Kidney tubule cell (primary cell): Measurements from ENCODE around the gene MELK.

Experiments
- DNase-seq: peaks from one replicate; pipeline ENCODE4 v3.0.0-alpha.2; 2018; ENCODE audit warnings: low spot score

MELK gene

DNA sequence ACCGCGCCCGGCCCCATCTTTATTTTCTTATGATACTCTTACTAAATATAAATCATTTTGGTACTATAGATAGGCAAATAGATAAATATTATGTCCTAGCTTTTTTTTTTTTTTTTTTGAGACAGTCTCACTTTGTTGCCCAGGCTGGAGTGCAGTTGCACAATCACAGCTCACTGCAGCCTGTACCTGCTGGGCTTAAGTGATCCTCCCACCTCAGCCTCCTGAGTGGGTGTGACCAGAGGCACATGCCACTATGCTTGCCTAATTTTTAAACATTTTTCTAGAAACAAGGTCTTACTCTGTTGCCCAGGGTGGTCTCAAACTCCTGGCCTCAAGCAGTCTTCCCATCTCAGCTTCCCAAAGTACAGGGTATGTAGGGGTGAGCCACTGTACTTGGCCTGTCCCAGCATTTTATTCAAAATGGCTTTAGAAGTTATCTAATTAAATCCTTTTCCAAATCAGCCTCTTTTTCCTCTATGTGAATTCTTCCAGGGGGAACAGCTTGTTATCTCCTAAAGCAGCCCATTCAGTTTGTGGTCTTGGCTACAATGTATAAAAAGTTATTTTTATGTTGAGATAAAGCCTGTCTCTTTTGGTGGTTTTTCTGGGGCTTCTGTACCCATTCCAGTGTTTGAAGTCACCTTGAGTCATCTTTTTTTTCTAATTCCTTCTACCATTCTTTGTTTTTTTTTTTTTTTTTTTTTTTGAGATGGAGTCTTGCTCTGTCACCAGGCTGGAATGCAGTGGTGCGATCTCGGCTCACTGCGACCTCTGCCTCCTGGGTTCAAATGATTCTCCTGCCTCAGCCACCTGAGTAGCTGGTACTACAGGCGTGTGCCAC, 12.1 kb downstream of the MELK start:
- DNase-seq, result peak; percentile 80

DNA sequence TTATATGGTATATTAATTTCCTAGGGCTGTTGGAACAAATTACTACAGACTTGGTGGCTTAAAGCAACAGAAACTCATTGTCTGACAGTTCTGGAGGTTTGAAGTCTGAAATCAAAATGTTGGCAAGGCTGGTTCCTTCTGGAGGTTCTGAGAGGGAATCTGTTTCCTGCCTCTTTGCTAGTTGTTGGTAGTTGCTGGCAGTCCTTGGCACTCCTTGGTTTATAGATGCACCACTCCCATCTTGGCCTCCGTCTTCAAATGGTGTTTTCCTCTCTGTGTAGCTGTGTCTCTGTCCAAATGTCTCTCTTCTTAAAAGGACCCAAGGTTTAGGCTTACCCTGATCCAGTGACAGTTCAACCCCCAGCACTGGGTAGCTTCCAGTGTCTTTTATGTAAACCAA, 17.5 kb downstream of the MELK start:
- no peak for DNase-seq

DNA sequence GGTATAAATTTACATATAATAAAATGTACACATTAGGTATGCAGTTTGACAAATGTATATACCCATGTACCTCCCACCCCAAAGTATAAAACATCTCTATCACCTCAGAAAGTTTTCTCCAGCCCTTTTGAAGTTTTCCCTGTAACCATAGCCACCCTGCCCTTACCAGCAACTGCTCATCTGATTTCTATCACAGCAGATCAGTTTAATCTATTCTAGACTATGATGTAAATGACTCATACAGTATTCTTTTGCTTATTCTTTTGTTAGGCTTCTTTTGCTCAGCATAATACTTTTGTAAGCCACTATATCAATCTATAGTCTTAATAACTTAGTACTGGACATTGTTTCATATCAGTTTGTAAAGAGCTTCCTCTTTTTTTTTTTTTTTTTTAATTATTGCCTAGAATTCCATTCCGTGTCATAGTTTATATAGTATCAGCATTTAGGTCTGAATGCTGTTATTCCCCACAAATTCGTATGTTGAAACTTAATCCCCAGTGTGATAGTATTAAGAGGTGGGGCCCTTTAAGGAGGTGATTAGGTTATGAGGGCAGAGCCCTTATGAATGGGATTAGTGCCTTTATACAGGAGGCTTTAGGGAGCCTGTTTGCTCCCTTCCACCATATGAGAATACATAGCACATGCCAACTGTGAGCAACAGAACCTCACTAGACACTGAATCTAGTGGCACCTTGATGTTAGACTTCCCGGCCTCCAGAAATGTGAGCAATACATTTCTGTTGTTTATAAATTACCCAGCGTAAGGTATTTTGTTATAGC, 20.3 kb downstream of the MELK start:
- DNase-seq, result no peak

DNA sequence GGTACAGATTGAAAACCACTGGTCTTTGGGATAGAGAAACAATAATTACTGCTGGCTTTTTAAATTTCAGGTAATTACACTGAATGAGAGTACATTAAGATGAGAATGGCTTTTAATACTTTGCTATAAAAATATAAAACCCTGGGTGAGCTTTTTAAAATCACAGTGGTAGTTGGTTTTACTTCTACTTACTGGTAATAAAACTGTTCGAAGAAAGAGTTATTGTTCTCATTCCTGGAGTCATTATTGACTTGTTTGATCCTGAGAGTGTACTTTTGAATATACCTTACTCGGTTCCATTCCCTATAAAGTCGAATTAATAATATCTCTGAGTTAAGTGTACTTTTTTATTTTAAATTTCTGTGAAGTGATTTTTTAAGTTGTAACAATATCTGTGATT, 21.5 kb downstream of the MELK start:
- no peak for DNase-seq

DNA sequence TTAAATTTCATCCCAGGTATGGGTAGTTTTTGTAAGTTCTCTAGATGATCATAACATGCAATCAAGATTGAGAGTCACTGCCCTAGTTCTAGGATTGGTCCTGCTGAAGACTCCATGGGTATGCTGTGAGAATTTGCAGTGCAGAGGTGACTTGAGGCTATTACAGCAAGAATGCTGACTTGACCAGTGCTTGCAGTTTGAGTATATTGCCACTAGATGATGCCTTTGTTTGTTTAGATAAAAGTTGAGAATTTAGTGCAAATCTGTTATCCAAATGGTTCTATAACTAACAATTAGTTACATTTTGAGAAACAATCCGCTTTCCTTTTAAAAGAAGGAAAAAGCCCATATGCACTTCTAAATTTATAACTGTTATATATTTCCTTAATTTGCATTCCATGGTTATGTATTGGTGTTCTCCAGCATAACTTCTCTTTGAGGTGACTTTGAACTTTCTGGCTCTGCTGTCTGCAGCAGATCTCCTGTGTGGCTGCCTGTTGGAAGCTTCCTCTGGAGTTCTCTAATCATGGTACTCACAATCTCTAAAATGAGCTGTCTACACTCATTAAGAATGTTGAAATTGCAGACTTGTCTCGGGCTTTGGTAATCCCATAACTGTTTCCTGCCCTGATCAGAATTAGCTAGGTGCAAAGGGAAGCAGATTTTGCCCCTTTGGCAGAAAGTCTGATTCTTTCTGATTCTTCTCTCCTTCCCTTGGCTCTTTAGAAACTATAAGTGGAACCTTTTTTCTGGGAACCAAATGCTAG, 24.9 kb downstream of the MELK start:
- peak; percentile 55 for DNase-seq

DNA sequence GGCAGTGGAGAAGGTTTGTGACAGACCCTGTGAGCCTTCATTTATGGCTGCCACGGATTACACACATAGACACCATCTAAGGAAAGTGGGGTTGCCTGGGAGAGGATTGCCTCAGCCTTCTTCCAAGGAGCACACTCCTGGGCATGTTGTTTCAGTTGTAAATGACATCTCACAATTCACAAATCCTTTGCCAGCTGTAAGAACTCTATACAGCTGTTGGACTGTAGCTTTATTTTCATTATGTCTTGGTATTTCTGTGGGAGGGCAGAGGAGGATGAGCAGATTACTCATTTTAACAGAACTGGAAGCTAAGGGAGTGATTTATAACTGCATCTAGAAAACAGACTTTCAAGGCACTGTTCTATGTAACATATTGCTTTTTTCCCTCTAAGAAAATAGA, 25.6 kb downstream of the MELK start:
- DNase-seq, result no peak

DNA sequence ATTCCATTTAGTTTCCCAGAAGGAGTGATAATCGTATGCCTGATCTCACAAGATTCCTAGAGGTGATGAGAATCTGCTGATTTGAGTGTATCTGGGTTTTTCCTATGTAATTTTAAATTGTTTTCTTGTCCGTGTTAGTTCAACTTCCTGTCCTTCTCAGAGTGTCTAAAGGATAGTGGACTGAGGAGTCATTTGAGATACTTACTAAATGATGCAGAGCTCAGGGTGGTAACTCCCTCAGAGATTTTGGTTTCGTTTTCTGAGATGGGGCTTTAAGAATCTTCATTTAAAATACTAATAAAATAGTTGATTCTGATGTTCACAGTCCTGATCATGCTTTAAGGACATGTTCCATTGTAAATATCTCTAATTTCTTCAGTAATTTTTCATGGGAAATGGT, 30.3 kb downstream of the MELK start:
- peak; percentile 37 for DNase-seq

DNA sequence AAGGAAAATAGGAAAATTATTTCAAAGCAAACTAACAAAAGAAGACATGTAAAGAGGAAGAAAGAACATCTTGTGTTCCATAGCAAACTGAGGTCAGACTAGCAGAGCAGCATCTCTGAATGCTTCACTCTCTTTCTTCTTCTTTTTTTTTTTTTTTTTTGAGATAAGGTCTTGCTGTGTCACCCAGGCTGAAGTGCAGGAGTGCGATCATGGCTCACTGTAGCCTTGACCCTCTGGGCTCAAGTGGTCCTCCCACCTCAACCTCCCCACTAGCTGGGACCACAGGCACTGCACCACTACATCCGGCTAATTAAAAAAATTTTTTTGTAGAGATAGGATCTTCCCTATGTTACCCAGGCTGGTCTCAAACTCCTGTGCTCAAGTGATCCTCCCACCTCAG, 36.6 kb downstream of the MELK start:
- DNase-seq, result no peak

DNA sequence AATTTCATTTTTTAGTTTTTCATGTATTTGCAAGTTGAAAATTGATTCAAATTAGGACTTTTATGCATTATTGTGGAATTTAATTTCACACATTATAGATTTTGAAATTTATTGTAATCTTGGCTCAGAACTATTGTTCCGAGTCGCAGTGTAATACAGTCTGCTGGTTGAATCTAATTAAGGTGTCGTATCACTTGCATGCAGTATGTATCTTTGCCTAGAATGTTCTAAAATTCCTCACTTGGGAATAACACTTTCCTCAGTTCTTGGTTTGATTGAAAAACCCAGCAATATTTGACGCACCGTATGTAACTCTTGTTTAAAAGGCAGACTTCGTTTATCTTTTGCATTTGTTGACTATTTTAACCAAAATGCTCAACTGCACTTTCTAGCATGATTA, 49.4 kb downstream of the MELK start:
- no peak for DNase-seq

DNA sequence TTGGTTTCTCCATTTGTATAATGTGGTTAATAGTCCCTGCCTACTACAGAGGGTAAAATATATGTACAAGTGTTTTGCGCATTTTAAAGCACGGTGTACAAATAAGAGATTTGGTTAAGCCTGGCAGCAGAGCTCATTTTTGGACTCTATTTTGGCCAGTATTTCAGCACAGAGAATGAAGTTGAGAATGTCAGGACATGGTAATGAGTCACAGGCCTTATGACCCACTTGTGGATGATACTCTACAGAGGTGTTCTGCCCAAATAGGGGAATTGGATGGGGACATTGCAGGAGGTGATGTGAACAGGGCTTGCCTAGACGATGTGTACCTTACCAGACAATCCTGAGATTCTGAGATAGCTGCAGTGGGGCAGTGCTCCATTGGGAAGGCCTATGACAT, 50.6 kb downstream of the MELK start:
- peak; percentile 49 for DNase-seq

DNA sequence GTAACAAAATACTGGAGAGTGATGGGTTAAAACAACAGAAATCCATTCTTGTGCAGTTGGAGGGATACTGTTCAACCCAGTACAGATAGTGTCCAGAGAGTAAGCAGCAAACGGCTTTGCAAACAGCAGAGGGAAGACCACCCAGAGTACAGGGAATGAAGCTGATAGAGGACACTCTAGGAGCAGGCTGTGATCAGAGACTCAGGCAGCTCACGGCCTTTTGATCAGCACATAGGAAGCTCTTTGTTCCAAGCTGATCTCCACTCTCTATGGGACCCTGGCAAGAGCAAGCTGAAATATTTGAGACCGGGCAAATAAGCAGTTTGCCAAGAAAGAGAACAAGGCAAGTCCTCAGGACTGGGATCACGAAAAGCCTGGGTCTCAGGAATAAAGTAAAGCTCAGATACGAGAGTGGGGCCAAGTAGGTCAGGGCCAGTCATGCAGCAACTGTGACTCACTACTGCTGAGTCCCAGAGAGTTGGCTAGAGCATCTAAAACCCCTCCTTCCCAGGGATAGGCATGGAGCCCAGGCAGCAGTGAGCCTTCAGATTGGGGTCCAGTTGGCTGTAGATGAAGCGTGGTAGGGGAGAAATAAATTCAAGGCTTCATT, 52.4 kb downstream of the MELK start:
- peak; percentile 72 for DNase-seq

DNA sequence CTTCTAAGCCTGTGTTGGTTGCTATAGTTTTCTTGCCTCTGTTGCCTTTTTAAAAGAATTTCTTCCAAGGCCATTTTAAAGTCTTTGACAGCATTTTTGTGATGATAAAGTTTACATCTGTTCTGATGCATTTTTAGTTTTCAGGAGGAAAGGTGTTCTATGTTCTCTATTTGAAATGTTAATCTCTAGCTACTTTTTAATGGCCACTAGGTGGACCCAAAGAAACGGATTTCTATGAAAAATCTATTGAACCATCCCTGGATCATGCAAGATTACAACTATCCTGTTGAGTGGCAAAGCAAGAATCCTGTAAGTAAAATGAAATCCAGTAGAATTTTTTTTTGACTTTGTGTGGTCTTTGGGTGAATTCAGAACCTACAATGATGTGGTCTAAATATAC, 60.2 kb downstream of the MELK start:
- peak; percentile 23 for DNase-seq

DNA sequence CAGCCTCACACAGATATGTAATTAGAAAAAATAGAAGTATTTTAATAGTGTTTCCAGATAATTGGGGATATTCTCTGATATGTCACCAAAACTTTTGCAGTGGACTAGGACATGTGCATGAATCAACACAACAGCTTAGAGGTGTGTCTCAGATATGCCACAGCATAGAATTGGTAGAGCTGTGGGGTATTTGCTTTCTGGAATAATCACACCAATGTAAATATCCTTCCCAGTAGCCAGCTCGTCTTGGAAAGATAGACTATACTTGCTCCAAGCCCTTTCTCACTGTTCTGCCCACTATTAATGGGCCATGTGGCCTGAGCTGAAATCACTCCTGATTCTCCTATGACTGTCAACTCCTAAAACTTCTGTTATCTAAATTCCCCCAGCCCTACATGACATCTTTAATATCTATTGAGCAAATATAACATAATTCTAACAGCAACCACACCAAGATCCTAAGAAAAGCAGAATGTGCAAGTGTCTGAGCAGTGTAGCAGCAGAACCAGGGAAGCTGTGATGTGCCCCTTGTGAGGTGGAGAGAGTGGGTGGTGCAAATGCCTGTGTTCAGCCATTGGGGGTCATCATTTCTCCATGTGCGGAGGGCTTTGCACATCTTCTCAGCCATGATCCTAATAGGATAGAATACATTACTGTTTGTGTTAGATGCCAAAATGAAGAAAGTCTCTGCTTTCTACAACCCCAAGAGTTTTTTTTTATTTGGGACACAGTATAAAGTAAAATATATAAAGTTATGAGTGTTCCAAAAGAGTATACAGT, 65.0 kb downstream of the MELK start:
- no peak for DNase-seq

DNA sequence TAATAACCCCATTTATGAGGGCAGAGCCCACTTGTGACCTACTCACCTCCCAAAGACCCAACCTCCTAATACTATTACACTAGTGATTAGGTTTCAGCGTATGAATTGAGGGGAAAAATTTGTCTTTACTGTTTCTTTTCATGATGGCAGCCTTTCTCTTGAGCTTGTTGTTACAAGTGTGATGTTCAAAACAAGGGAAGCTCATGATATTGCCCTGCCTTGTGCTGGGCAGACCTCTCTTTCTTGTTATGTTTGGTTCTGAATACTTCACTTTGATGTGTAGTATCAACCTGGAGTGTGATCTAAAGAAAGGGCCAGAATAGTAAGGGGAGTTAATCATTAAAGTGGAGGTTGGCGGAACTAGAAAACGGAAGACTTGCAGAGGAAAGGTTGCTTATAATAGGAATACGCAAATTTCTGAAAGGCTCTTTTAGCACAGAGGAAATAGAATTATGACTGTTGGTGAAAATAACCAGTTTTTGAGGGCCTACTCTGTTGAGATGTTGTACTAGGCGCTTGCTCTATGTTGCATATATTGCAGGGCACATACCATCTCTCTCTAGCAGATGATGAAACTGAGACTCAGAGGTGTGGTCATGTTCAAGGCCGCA, 68.2 kb downstream of the MELK start:
- DNase-seq, result no peak

DNA sequence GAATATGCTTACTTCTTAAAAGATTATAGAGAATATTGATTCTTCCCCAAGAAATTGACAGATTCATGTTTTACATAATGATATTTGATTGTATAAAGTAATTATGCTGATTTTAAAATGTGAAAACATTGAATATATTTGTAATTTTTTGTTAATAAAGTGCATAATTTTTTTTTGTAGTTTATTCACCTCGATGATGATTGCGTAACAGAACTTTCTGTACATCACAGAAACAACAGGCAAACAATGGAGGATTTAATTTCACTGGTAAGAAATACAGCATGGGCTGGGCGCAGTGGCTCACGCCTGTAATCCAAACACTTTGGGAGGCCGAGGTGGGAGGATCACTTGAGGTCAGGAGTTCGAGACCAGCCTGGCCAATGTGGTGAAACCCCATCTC, 70.1 kb downstream of the MELK start:
- no peak for DNase-seq

DNA sequence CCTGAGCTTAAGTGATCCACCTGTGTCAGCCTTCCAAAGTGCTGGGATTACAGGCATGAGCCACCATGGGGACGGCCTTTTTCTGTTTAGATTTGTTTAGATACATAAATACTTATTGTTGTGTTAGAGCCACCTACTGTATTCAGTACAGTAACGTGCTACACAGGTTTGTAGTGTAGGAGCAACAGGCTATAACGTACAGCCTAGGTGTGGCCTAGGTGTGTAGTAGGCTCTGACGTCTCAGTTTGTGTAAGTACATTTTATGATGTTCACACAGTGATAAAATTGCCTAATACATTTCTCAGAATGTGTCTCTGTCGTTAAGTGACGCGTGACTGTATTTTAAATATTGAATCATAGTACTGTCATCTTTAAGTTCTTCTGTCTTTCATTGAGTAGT, 84.1 kb downstream of the MELK start:
- DNase-seq, result no peak

DNA sequence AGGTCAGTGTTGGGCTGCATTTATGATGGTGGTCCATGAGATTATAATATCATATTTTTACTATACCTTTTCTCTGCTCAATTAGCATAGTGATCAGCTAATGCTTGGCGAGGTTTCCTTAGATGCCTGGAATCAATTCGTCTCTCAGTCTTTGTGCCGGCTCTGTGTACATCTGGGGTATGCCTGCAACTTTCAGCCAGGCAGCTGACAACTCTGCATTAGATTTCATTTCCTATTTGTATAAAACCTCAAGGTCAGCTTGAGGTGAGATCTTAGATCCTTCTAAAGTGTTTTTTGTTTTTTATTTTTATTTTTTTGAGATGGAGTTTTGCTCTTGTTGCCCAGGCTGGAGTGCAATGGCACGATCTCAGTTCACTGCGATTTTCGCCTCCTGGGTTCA, 86.8 kb downstream of the MELK start:
- no peak for DNase-seq

DNA sequence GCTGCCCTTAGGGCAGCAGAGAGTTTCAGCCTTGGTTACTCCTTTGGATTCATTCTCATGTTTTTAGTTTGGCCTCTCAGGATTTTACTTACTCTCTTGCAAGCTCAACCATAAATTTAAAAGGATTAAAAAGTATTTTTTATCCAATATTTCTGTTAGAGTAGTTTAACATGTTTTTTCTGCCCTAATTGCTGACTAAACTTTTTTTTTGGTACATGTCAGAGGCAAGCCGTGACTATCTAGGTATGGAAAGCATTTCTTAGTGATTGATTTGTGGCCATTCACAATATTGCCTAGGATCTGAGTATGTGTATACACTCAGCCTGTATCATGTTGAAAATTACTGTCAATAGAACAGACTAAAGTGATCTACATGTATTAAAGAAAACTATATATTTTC, 92.1 kb downstream of the MELK start:
- DNase-seq, result no peak

DNA sequence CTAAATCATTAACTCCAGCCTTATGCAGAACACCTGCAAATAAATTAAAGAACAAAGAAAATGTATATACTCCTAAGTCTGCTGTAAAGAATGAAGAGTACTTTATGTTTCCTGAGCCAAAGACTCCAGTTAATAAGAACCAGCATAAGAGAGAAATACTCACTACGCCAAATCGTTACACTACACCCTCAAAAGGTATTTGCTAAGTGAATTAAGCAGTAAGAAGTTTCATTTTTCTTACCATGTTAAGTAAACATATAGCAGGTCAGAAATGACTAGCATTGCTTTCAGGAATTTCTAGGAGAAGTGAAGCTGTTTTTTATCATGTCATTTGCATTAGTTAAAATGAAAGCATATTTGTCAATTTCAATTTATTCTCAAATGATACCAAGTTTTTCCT, 92.7 kb downstream of the MELK start:
- DNase-seq, result no peak

DNA sequence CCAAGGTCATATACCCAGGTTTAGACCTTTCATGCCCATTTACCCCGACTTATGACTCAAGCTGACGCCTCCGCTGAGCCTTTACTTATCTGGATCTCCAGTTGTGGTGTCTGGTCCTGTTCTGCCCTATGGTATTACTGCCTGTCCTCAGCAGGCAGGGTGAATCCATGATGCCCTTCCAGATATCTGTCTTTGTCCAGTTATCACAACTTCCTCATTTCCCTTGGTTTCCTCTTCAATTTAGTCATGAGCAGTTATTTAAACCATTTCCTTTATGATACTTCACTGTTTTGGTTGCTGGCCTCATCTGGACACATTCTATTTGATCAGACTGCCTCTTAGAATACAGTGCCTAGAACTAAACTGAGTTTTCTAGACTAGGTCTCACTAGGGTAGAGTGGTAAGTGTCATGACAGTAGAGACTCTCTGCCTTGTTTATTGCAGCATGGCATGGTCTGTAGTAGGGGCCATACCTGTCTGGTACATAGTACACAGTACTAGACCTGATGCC, 93.3 kb downstream of the MELK start:
- DNase-seq, result peak; percentile 6

DNA sequence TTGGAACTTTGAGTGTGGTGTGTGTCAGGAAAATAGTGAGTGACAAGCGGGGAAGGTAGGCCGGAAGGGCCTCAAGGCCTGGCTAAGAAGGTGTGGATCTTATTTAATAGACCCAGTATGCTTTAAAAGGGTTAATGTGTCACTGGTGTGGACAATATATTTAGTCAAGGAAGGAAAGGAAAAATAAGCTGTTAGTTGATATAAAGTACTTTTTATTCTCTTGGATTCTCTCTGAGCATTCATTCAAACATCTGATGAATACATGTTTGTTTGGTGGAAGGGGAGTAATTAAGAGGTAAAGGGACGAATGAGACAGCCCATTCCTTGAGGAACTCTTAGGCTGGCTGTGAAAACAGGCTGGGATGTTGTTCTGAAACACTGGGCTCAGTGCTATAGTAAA, 98.9 kb downstream of the MELK start:
- no peak for DNase-seq
